SJCRH30 (cell line): Measurements from ENCODE around the gene MTHFSD. TPM values are rescaled to one million over a fixed set of nuclear protein-coding genes. Genes with fewer than 3 reads are reported as not detected.

ENCODE experiments used
- DNase-seq, 2 experiments: peaks; one replicate each; pipeline ENCODE4 v3.0.0-alpha.2; 2015 to 2020
- H3K27ac ChIP-seq: fragments of 250-450 bp; sonication (Bioruptor Pico); 2 replicates; pipeline ENCODE4 v1.5.1; 2020; ENCODE audit warnings: mild to moderate bottlenecking, moderate library complexity
- H3K27me3 ChIP-seq: fragments of 250-450 bp; sonication (Bioruptor Pico); 2 replicates; pipeline ENCODE4 v1.5.1; 2020; ENCODE audit warnings: mild to moderate bottlenecking, moderate library complexity
- H3K36me3 ChIP-seq: fragments of 250-450 bp; sonication (Bioruptor Pico); 2 replicates; pipeline ENCODE4 v1.5.1; 2020; ENCODE audit warnings: mild to moderate bottlenecking, moderate library complexity
- H3K4me1 ChIP-seq: fragments of 250-450 bp; sonication (Bioruptor Pico); 2 replicates; pipeline ENCODE4 v1.5.1; 2020; ENCODE audit warnings: mild to moderate bottlenecking, moderate library complexity
- H3K4me3 ChIP-seq: fragments of 250-450 bp; sonication (Bioruptor Pico); 2 replicates; pipeline ENCODE4 v1.5.1; 2020; ENCODE audit warnings: mild to moderate bottlenecking, moderate library complexity
- H3K9me3 ChIP-seq: fragments of 250-450 bp; sonication (Bioruptor Pico); replicated peaks from 2 replicates; pipeline ENCODE4 v1.5.1; 2020; ENCODE audit warnings: mild to moderate bottlenecking, moderate library complexity
- total RNA-seq: library from RNA; depleted of rRNA; stranded (reverse); fragments of >200 nt; shearing (Covaris generic); gene quantifications from 2 replicates; pipeline ENCODE4 v1.2.3, GENCODE V29; 2014

The MTHFSD gene
- total RNA-seq, 1 experiment from 2014 or later, result 7.2 TPM

DNA sequence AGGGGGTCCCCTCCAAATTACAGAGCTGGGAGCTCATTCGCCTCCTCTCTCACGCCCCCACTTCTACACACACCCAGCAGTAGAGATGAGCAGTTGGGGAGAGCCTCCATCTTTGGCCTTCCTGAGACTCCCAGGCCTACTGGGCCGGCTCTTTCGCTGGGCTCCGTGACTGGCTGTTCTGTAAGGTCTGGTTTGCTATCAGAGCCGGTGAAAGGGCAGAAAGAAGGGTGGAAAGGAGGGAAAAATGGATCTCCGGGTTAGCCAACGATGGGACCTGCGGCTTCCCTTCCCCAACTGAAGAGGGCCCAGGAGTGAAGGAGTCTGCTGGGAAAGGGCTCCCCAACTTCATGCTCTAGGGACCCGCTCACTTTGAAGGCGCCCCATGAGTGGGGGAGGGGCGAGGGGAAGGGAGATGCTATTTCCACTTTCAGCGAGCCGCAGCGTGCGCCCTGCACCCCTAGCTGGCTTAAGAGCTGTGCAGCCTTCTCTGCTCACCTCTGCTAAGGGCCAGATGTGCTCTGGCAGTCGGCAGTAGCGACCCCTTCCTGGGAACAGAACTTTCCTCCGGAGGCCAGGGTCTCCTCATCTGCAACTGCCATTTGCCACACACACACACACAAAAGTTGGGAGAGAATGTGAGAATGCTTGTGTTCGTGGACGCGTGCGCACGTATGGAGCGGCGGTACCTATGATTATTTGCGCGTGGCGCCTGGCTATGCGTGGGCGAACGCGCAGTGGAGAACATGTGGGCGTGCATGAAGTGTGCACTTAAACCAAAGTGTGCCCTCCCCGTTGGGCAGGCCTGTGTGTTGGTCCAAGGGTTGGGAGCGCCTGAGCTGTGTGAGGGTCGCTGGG, 47.6 kb downstream of the MTHFSD start:
- Histone ChIP-seq H3K4me3 (peak overlapping the region; percentile 67; the same call in 1 of the 2 replicates), H3K9me3 (no peaks in the 10 kb centered on the region), H3K27ac (no peak overlapping the region; the same call in 1 of the 2 replicates), H3K4me1 (peaks cover 19% of the 10 kb centered on the region; the same call in 1 of the 2 replicates), H3K27me3 (no peaks in the 10 kb centered on the region), H3K36me3 (no peaks in the 10 kb centered on the region)
- DNase-seq, result no peak

DNA sequence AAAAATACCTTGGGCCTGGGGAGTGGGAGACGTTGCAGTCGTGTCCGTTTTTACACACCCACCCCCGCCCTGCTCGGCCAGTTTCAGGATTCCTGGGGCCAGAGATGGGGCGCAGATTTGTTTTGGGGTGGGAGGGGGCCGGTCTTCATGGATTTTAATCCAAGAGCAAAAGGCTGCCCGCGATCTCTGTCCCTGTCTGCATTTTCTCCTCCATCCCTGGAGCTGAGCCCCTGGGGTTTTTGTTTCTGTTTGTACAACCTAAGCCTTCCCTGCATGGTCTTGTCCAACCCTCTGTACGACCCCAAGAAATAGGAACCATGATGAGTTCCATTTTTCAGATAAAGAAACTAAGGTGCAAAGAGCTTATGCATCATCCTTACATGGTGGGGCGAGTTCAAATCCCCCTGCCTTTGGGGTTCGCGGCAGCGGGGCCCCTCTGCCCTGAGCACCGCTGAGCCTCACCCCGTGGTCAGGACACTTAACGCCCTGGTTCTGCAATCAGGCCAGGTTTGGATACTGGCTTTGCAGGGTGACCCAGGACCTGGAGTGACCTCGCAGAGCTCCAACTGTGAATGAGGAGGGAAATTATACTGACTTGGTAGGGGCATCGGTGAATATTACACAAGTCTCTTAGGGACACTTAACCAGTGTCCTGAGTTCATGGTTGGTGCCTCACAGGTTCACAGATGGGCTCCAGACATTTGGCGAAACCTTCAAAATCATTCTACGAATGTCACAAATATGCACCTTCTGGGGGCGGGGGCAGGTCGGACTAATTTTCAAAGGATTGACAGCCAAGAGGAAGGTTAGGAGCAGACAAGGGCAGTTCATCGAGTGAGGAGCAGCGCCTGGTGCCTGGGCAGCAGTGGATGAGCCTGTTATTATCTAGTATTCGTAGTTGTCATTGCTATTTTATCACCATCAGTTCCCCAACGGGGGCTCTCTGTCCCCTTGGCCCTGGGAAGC, 48.9 kb downstream of the MTHFSD start:
- peak overlapping the region; percentile 50 for H3K4me3 ChIP-seq
- no peaks in the 10 kb centered on the region for H3K27me3 ChIP-seq
- H3K36me3 ChIP-seq, result no peaks in the 10 kb centered on the region
- H3K27ac ChIP-seq, result peak overlapping the region; percentile 77; the same call in 1 of the 2 replicates
- no peaks in the 10 kb centered on the region for H3K9me3 ChIP-seq
- DNase-seq, result peak in 1 of 2 experiments; percentile 25
- H3K4me1 ChIP-seq, result peaks cover 30% of the 10 kb centered on the region; the same call in 1 of the 2 replicates

DNA sequence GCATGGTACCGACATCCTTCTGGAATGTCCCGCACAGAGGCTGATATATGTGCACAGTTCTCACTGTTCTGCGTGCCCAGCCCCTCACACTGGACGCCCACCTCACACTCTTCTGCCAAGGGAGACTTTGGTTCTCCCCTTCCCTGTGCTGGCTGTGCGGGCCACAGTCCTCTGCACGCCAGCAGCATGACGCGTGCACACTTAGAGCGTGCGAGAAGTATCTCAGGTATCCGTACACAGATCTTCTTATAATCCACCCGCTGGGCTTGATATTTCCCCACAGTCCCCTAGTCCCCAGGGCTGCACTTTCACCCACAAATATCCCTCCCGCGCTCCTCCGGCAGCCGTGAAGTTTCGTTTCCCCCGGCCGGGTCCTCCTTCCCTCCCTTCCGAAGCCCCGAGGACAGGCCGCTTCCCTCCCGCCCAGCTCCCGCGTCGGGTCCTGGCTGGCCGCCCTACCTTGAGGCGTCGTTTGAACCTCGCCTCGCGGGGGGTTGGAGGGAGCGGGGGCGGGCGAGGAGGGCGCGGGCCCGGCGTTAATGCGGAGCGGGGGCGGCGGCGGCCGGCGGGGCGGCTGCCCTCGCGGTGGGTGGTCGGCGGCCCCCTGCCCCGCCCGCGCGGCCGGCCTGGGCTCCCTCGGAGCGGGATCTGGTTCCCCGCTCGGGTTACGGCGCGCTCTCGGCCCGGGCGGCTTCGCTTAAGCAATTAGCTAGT, 49.7 kb downstream of the MTHFSD start:
- Histone ChIP-seq H3K4me1 (peaks cover 39% of the 10 kb centered on the region), H3K9me3 (no peaks in the 10 kb centered on the region), H3K4me3 (peak overlapping the region; percentile 50), H3K27me3 (no peaks in the 10 kb centered on the region), H3K27ac (peak overlapping the region; percentile 77), H3K36me3 (no peaks in the 10 kb centered on the region)
- DNase-seq, result peak; percentile 48 to 56

DNA sequence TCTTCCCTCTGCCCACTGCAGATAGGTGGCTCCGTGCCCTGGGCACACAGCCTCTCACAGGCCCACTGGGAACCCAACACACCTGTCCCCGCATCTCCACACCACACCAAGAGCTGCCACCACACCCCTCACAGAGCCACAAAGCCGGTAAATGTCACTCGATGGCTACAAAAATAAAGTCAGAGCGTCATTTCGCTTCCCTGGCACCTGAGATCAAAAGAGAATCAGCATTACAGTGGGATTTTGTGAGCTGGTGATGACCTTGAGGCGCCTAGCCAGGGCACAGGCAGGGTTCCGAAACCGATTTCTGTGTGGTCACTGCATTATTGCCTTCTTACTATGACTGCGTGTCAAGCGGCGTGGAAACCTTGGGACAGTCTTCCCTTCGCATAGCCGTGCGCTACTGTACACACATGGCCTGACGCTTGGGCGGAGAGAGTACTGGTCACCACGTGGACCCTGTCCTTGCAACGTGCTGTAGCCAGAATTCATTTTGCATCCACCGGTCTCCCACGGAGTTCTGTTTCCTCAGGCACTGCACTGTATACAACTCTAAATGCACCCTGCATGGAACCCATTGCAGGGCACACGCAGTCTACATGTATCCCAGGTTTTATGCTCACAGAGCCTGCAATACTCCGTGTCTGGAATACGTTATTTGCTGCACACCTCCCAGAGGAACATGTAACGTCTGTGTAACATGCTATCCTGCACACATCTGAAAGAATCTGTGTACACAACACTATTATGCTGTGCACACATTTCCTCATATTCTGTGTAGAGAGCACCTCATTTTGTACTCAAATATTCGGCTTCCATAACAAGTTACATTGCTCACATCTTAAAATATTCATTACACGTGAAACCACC, 50.5 kb downstream of the MTHFSD start:
- no peaks in the 10 kb centered on the region for H3K36me3 ChIP-seq
- H3K4me3 ChIP-seq, result peak overlapping the region; percentile 50; the same call in 1 of the 2 replicates
- DNase-seq, result no peak
- no peaks in the 10 kb centered on the region for H3K27me3 ChIP-seq
- peak overlapping the region; percentile 77; the same call in 1 of the 2 replicates for H3K27ac ChIP-seq
- H3K9me3 ChIP-seq, result no peaks in the 10 kb centered on the region
- peaks cover 46% of the 10 kb centered on the region for H3K4me1 ChIP-seq

DNA sequence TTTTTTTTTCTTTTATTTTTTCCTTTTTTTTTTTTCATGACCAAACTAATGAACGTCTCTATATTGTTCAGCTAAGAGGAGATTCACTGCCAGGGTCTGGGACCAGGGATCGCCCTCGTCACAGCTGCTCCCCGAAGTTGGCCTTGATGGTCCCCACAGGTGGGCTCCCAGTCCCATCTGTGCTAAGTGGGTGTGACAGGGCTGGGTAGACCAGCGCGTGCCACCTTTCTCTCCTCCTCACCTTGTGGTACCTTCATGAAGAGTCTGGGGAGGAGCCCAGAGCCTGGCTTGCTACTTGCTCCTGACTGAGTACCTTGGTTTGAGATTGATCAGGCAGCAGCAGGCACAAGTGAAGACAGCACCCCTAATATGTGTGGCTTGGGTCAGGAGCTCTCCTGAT, 51.2 kb downstream of the MTHFSD start:
- Histone ChIP-seq H3K27ac (no peak overlapping the region), H3K27me3 (no peaks in the 10 kb centered on the region), H3K4me3 (no peak overlapping the region), H3K9me3 (no peaks in the 10 kb centered on the region), H3K36me3 (no peaks in the 10 kb centered on the region), H3K4me1 (peaks cover 48% of the 10 kb centered on the region)
- no peak for DNase-seq

DNA sequence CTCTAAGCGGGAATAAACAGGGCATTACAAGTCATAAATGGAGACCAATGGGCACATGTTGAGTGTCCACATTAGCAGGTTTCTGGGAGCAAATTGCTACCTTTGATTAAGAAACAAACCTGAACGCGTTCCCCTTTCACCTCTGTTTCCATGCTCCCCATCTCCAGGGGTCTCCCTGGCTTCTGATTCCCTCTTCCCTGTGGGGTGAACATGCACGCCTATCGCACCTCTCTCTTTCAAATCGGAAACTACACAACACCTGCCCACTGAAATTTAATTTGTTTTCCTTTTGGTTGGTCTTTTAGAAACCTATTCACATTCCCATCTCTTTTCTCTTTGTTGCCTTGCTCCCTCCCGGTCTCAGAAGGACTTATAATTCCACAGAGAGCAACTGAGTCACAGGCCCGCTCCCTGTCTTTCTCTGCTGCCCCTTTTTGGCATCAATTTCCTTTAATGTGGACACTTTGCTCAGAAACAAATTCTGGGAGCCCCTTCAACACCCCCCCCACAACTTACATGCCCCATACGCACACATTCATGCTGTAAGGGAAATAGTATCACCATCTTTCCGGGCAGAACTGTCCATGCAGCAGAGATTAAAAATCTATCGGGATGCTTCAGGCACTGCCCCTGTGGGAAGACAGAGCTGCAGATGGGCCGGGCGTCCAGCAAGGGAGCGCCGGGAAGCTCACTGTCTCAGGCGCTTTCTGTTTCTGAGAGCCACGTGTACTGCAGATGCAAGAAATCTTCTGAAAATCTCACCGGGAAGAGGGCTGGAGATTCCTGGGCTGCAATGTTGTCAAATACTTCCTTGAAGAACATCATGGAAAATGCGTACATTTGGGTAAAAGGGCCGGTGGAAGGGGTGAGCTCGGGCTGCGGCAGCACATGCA, 51.9 kb downstream of the MTHFSD start:
- no peak for DNase-seq
- peak overlapping the region; percentile 39; the same call in 1 of the 2 replicates for H3K27ac ChIP-seq
- H3K4me3 ChIP-seq, result no peak overlapping the region
- peaks cover 49% of the 10 kb centered on the region for H3K4me1 ChIP-seq
- no peaks in the 10 kb centered on the region for H3K9me3 ChIP-seq
- no peaks in the 10 kb centered on the region for H3K27me3 ChIP-seq
- H3K36me3 ChIP-seq, result no peaks in the 10 kb centered on the region

DNA sequence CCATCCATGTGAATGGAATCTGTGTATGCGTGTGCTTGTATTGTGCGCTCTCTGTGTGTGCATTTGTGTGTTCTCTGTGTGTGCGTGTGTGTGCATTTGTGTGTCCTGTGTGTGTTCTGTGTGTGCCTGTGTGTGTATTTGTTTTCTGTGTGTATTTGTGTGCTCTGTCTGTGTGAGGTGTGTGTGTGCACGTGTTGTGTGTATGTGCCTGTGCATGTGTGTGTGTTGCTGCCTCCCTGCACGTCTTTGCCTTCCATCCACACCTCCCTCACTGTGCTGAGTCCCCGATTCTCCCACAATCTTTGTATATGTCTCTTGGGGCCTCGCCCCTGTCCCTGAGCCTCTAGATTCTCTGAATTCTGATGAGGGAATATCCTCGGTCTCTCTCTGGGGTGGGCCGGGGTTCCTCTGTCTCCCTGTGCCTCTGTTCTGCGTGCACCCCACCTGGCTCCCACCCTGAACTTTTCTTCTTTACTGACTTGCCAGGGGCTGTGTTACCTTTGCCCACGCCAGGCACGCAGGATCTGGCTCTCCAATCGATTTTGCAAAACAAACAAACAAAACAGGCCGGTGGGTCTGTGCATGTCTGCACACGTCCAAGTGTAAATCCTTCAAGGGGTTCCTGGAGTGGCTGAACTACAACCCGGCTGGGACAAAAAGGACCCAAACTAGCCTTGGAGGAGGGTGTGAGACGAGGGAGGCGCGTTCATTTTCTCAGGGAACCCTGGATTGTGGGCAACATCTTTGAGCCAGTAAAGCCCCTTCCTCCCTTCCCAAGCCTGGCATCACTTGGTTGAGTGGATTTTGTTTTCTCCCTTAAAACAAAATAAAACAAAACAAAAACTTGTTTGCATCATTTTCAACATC, 52.8 kb downstream of the MTHFSD start:
- no peaks in the 10 kb centered on the region for H3K36me3 ChIP-seq
- H3K4me1 ChIP-seq, result peaks cover 50% of the 10 kb centered on the region
- no peak overlapping the region for H3K4me3 ChIP-seq
- no peaks in the 10 kb centered on the region for H3K27me3 ChIP-seq
- DNase-seq, result peak in 1 of 2 experiments; percentile 55
- no peaks in the 10 kb centered on the region for H3K9me3 ChIP-seq
- peak overlapping the region; percentile 39; the same call in 1 of the 2 replicates for H3K27ac ChIP-seq

DNA sequence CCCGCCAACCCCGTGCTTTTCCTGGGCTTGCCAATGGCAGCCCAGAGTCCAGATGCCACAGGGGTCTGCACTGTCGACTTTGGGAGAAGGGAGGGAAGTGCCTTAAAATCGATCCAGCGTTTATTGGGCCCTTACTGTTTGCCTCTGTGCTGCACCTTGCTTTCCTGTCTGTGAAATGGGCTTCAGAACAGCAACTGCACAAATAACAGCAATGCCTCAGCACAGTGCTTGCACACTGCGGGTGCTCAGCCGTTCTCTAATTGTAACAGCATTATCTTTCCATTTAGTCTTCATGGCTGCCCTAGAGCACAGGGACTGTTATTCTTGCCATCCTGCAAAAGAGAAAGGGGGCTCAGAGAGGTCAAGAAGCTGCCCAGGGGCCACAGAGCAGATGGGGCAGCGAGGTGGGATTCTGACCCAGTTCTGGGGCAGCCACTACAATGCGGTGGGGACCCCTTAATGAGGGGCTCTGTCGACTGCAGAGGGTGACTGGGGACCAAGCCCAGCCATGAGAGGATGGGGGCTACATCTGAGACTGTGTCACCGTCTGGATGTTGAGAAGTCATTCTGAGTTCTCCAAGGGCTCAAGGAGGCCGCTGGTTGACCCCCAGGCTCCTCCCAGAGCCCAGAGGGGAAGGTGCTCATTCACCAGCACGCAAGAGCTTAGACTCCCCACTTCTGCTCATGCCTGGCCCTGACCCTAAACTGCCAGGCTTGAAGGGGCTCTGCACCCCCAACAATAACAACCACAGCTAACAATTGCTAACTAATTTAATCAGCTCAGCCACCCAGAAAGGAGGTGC, 54.1 kb downstream of the MTHFSD start:
- H3K4me1 ChIP-seq, result peaks cover 44% of the 10 kb centered on the region
- H3K4me3 ChIP-seq, result no peak overlapping the region
- no peaks in the 10 kb centered on the region for H3K36me3 ChIP-seq
- H3K9me3 ChIP-seq, result no peaks in the 10 kb centered on the region
- H3K27me3 ChIP-seq, result no peaks in the 10 kb centered on the region
- DNase-seq, result no peak
- peak overlapping the region; percentile 97; the same call in 1 of the 2 replicates for H3K27ac ChIP-seq

DNA sequence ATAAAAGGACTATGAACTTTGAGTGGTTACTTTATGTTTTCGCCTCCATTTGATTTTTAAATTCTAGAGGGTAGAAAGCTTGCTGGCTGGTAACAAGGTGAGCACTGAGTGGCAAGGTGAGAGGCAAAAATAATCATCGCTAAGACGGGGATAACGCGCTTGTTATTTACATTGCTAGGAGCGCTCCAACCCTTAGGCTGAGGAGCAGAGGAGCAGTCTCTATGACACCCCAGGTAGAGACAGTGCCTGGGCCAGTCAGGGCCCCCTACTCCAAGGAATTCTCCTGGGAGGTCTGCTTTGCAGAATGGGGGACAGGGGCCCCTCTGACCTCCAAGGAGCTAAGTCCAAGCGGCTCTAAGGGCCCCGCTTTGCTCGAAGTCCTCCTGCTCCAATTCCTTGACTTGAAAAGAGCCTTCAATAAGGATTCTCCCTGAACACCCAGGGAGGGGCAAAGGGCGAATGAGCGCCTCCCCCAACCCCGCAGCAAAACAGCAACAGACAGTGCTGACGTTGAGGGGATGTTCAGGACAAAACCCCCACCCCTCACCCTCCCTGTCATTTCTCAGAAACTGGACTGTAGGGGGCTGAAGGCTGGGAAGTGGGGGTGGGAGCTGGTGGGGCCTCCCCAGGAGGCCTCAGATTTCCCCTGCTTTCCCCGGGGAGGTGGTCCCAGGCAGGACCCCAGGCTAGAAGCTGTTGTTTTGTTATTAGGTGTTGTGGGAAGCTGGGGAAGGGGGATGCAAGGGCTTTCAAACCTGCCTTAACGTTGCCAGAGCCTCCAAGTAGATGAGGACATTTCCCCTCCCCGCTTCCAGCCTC, 54.9 kb downstream of the MTHFSD start:
- Histone ChIP-seq H3K27ac (peak overlapping the region; percentile 97), H3K9me3 (no peaks in the 10 kb centered on the region), H3K36me3 (no peaks in the 10 kb centered on the region), H3K27me3 (no peaks in the 10 kb centered on the region), H3K4me3 (peak overlapping the region; percentile 9), H3K4me1 (peaks cover 41% of the 10 kb centered on the region)
- peak in 1 of 2 experiments; percentile 31 for DNase-seq

DNA sequence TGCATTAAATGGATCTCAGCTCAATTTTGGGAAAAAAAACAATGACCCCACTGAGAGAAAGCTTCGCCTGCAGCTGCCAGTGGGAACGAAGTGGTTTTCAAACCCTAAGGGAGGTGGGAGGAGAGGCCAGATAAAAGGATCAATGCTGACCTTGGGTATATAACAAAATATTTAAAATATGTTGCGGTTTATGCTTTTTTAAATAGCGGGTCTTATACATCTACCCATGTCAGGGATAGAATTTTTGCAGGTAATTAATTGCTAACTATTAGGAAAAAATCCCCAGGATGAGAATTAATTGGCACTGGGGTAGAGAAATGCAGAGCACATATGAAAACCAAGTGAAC, 55.6 kb downstream of the MTHFSD start:
- no peak for DNase-seq
- H3K27ac ChIP-seq, result peak overlapping the region; percentile 97
- no peaks in the 10 kb centered on the region for H3K36me3 ChIP-seq
- no peaks in the 10 kb centered on the region for H3K9me3 ChIP-seq
- no peaks in the 10 kb centered on the region for H3K27me3 ChIP-seq
- H3K4me3 ChIP-seq, result peak overlapping the region; percentile 9
- peaks cover 38% of the 10 kb centered on the region for H3K4me1 ChIP-seq
